Uterus (tissue), 2 donors: Measurements from ENCODE around the gene SPTLC3.

Source experiments
- POLR2A ChIP-seq, 2 donors: fragments of 450-650 bp; IDR thresholded peaks; one replicate each; pipeline ENCODE4 v1.6.1; 2016; ENCODE audit warnings: antibody characterized with exemption in 2 of 2, mild to moderate bottlenecking in 1 of 2, moderate library complexity in 1 of 2
- TF ChIP-seq, protein P1 (sequence below), 4 experiments: fragments of 200-600 bp in 2 of 4; fragments of 450-650 bp in 2 of 4; sonication (generic) in 2 of 4; IDR thresholded peaks; one replicate each; pipeline ENCODE4 v1.5.1; 2016 to 2019; ENCODE audit warnings: antibody characterized with exemption in 4 of 4, mild to moderate bottlenecking in 2 of 4, moderate library complexity in 1 of 4

DNA sequence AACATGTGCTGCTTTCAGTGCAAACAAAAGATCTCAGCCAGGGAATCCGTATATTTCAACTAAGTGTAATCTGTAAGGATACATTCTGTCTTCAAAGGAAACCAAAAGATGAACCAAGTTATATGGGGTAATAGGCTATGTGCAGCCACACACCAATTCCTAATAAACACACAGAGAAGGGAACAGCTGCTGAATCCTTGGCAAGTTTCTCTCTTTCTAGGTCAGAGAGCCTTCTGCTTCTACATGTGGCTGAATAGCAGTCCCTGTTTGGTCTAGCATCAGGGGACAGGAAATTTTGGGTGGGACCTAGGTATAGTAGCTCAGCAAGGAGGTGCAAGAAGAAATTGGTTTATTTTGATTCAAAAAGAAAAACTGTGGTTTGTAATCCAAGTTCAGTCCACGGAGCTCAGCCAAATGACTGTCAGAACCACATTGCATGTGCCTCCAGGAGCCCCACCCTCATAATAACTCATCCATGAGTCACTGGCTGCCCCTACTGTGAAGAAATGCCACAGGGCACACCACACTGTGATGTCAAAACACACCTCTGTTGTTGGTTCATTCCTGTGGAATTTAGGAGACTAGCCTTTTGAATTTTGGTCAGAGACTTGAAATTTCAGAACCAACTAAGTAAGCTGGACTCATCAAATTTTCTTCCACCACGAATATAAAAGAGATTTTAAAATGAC is 21.1 kb downstream of the SPTLC3 start:
- TF ChIP-seq POLR2A (IDR thresholded peaks at IDR 0.05): no peak
- TF ChIP-seq, protein P1, sequence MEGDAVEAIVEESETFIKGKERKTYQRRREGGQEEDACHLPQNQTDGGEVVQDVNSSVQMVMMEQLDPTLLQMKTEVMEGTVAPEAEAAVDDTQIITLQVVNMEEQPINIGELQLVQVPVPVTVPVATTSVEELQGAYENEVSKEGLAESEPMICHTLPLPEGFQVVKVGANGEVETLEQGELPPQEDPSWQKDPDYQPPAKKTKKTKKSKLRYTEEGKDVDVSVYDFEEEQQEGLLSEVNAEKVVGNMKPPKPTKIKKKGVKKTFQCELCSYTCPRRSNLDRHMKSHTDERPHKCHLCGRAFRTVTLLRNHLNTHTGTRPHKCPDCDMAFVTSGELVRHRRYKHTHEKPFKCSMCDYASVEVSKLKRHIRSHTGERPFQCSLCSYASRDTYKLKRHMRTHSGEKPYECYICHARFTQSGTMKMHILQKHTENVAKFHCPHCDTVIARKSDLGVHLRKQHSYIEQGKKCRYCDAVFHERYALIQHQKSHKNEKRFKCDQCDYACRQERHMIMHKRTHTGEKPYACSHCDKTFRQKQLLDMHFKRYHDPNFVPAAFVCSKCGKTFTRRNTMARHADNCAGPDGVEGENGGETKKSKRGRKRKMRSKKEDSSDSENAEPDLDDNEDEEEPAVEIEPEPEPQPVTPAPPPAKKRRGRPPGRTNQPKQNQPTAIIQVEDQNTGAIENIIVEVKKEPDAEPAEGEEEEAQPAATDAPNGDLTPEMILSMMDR (IDR thresholded peaks at IDR 0.05): no peak
